ENCODE data around the gene ZNF276. TPM values are rescaled to one million over a fixed set of nuclear protein-coding genes. Genes with fewer than 3 reads are reported as not detected.

Gene ZNF276
- polyA plus RNA-seq, 3 donors: 2.2 to 54.5 (median 3.2) TPM

DNA sequence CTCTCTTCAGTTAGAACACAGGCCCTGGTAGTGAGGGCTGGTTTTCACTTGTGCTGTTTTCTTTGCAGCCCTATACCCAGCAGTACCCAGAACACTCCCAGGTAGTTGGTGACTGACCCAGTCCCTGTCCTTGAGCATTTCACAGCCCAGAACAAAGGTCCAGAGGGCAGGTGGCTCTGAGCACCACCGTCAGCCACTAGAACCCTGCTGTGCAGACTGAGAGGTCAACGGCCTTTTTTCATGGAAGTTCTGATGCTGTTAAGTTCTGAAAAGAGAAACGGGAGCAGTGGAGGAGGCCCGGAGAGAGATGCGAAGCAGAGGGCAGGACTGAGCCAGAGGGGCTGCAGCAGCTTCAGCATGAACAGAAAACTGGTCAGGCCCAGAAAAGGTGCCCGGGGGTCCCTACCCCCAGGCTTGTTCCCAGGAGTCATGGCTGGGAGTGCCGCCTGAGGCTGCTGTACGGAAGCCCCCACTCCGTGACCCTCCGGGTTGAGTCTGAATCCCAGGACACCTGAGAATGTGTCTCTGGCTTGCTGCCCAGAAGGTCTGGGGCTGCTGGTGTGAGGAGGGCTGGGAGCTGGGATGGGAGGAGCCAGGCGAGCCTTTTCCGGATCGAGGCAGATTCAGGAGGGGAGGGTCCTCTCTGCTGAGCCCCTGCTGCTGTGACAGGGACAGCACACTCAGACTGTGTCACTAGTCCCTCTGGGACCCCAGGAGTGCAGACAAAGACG lies 8.7 kb downstream of the ZNF276 start:
- H3K27ac ChIP-seq (ENCODE audit: low read depth in 1 of 2, low read length in 2 of 2): no peak overlapping the region
- Mint-ChIP-seq H3K36me3 (peaks cover 69 to 88% of the 10 kb centered on the region in 2 donors), H3K4me1 (peaks cover 2% of the 10 kb centered on the region), H3K27ac (peak overlapping the region in 3 of 7 donors; percentile 58 to 72 (median 71)), H3K27me3 (ENCODE audit: low read depth in 3 of 3) (peaks cover 0 to 3% (median 1%) of the 10 kb centered on the region in 3 donors), H3K9me3 (peaks cover 0 to 2% (median 0%) of the 10 kb centered on the region in 7 donors), H3K4me3 (no peak overlapping the region)
- peaks cover 79 to 96% of the 10 kb centered on the region in 2 donors for H3K36me3 ChIP-seq (replicated peaks in 1 of 2; ENCODE audit: control insufficient read depth in 1 of 2, insufficient read depth in 2 of 2, low read length in 2 of 2)
- intact Hi-C loops (cut with micrococcal nuclease): no loop called here
- no peak overlapping the region for H2AFZ ChIP-seq (ENCODE audit: insufficient read depth, low read depth, low read length, poor library complexity, severe bottlenecking)
- TF ChIP-seq, protein P1, sequence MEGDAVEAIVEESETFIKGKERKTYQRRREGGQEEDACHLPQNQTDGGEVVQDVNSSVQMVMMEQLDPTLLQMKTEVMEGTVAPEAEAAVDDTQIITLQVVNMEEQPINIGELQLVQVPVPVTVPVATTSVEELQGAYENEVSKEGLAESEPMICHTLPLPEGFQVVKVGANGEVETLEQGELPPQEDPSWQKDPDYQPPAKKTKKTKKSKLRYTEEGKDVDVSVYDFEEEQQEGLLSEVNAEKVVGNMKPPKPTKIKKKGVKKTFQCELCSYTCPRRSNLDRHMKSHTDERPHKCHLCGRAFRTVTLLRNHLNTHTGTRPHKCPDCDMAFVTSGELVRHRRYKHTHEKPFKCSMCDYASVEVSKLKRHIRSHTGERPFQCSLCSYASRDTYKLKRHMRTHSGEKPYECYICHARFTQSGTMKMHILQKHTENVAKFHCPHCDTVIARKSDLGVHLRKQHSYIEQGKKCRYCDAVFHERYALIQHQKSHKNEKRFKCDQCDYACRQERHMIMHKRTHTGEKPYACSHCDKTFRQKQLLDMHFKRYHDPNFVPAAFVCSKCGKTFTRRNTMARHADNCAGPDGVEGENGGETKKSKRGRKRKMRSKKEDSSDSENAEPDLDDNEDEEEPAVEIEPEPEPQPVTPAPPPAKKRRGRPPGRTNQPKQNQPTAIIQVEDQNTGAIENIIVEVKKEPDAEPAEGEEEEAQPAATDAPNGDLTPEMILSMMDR (IDR thresholded peaks at IDR 0.05): no peak
- H3K9me3 ChIP-seq (replicated peaks in 1 of 2; ENCODE audit: control insufficient read depth in 1 of 2, insufficient read depth in 1 of 2, low read length in 2 of 2): no peaks in the 10 kb centered on the region
- no peaks in the 10 kb centered on the region for H3K27me3 ChIP-seq (ENCODE audit: control insufficient read depth in 2 of 2, insufficient read depth in 2 of 2, low read length in 2 of 2)
- no peak overlapping the region for H3K9ac ChIP-seq (ENCODE audit: insufficient read depth, low read length, poor library complexity, severe bottlenecking)
- H4K20me1 ChIP-seq (ENCODE audit: insufficient read depth, low read length): peaks cover 99% of the 10 kb centered on the region
- 100% methylated on average over 14 of the region's 14 CpGs for WGBS (ENCODE audit: insufficient coverage)
- DNase-seq: no peak
- H3K4me2 ChIP-seq (replicated peaks; ENCODE audit: extremely low read depth, low read length, poor library complexity, severe bottlenecking): no peak overlapping the region
- peaks cover 74% of the 10 kb centered on the region for H3K79me2 ChIP-seq (ENCODE audit: insufficient read depth, low read length)
- no peak overlapping the region for H3K4me3 ChIP-seq (replicated peaks in 1 of 3; ENCODE audit: low read depth in 2 of 3, low read length in 3 of 3)
- no peaks in the 10 kb centered on the region for H3K4me1 ChIP-seq (ENCODE audit: control insufficient read depth in 1 of 2, insufficient read depth in 2 of 2, low read length in 2 of 2)

DNA sequence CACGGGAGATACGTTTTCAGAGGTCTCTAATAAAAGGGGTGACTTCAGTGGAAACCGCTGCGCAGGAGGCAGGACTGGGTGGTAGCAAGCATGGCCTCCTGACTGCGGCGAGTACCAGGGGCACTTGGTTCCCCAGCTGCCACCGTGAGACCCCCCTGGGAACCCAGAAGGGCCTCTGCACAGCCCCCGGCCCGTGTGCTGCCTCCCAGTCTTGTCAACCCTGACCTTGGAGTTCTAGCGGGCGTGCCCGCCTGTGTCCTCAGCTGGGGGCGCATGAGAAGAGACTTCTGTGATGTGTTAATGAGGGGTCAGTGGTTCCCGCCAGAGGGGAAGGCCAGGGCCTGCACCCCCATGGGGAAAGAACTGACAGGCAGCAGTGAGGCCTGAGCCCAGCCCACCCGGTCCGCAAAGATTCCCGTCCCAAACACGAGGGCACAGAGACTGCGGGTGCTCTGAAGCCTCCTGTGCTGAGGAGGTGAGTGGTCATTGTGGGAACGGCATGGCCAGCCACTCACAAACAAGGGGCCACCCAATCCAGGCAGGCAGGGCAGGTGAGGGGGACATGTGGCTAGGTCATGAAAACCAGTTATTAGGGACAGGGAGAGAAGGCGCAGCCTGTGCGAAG lies 9.4 kb downstream of the ZNF276 start:
- H3K4me3 Mint-ChIP-seq: no peak overlapping the region
- peaks cover 99% of the 10 kb centered on the region for H4K20me1 ChIP-seq (ENCODE audit: insufficient read depth, low read length)
- H3K9me3 Mint-ChIP-seq: peaks cover 0 to 2% (median 0%) of the 10 kb centered on the region in 7 donors
- H3K4me3 ChIP-seq (replicated peaks in 1 of 3; ENCODE audit: low read depth in 2 of 3, low read length in 3 of 3): no peak overlapping the region
- H3K27me3 Mint-ChIP-seq (ENCODE audit: low read depth in 3 of 3): peaks cover 0 to 4% (median 1%) of the 10 kb centered on the region in 3 donors
- peaks cover 2% of the 10 kb centered on the region for H3K4me1 Mint-ChIP-seq
- peaks cover 74 to 95% of the 10 kb centered on the region in 2 donors for H3K36me3 Mint-ChIP-seq
- H3K9me3 ChIP-seq (replicated peaks in 1 of 2; ENCODE audit: control insufficient read depth in 1 of 2, insufficient read depth in 1 of 2, low read length in 2 of 2): no peaks in the 10 kb centered on the region
- H3K36me3 ChIP-seq (replicated peaks in 1 of 2; ENCODE audit: control insufficient read depth in 1 of 2, insufficient read depth in 2 of 2, low read length in 2 of 2): peaks cover 86 to 96% of the 10 kb centered on the region in 2 donors
- H3K27ac Mint-ChIP-seq: peak overlapping the region in 1 of 7 donors; percentile 71
- no peak overlapping the region for H3K9ac ChIP-seq (ENCODE audit: insufficient read depth, low read length, poor library complexity, severe bottlenecking)
- no peaks in the 10 kb centered on the region for H3K27me3 ChIP-seq (ENCODE audit: control insufficient read depth in 2 of 2, insufficient read depth in 2 of 2, low read length in 2 of 2)
- TF ChIP-seq, protein P1 (IDR thresholded peaks at IDR 0.05): no peak
- 93% methylated on average over 20 of the region's 22 CpGs for WGBS (ENCODE audit: insufficient coverage)
- no peak overlapping the region for H3K27ac ChIP-seq (ENCODE audit: low read depth in 1 of 2, low read length in 2 of 2)
- peaks cover 68% of the 10 kb centered on the region for H3K79me2 ChIP-seq (ENCODE audit: insufficient read depth, low read length)
- no peak overlapping the region for H3K4me2 ChIP-seq (replicated peaks; ENCODE audit: extremely low read depth, low read length, poor library complexity, severe bottlenecking)
- H3K4me1 ChIP-seq (ENCODE audit: control insufficient read depth in 1 of 2, insufficient read depth in 2 of 2, low read length in 2 of 2): no peaks in the 10 kb centered on the region
- intact Hi-C loops (cut with micrococcal nuclease): no loop called here
- no peak overlapping the region for H2AFZ ChIP-seq (ENCODE audit: insufficient read depth, low read depth, low read length, poor library complexity, severe bottlenecking)
- DNase-seq: no peak

Measured in CD14-positive monocyte (primary cell).